Measurements from ENCODE around the gene RNF148.

The RNF148 gene

GRCh38 chr7:122676466-122676865 is 26.3 kb downstream of the RNF148 start:
- no peaks in the 10 kb centered on the region for H3K9me3 ChIP-seq (ENCODE audit: control insufficient read depth, insufficient read depth, low read length)
- H3K36me3 ChIP-seq (ENCODE audit: control insufficient read depth, insufficient read depth, low read length) = no peaks in the 10 kb centered on the region
- WGBS (ENCODE audit: insufficient coverage, insufficient read length) = no CpG with 5 or more reads among the region's 2 CpGs
- H3K4me1 ChIP-seq (ENCODE audit: control insufficient read depth, insufficient read depth, low read length) = peaks cover 11% of the 10 kb centered on the region; the same call in 1 of the 2 replicates
- DNase-seq (ENCODE audit: low read depth, low spot score) = no peak
- H3K27ac ChIP-seq (ENCODE audit: low read length) = no peak overlapping the region
- H3K4me3 ChIP-seq (ENCODE audit: low read length) = no peak overlapping the region
- H3K27me3 ChIP-seq (ENCODE audit: control insufficient read depth, insufficient read depth, low read length) = no peaks in the 10 kb centered on the region

- Histone ChIP-seq H3K9me3 (ENCODE audit: control insufficient read depth, insufficient read depth, low read length) (no peaks in the 10 kb centered on the region), H3K27ac (ENCODE audit: low read length) (no peak overlapping the region), H3K36me3 (ENCODE audit: control insufficient read depth, insufficient read depth, low read length) (no peaks in the 10 kb centered on the region), H3K27me3 (ENCODE audit: control insufficient read depth, insufficient read depth, low read length) (no peaks in the 10 kb centered on the region), H3K4me3 (ENCODE audit: low read length) (no peak overlapping the region), H3K4me1 (ENCODE audit: control insufficient read depth, insufficient read depth, low read length) (peaks cover 11% of the 10 kb centered on the region; the same call in 1 of the 2 replicates)
- DNase-seq (ENCODE audit: low read depth, low spot score) = no peak
- no CpG with 5 or more reads among the region's 7 CpGs for WGBS (ENCODE audit: insufficient coverage, insufficient read length)
Observed at GRCh38 chr7:122675621-122676020, 27.1 kb downstream of the RNF148 start.

GRCh38 chr7:122675011-122675410 is 27.7 kb downstream of the RNF148 start:
- H3K9me3 ChIP-seq (ENCODE audit: control insufficient read depth, insufficient read depth, low read length) = no peaks in the 10 kb centered on the region
- no peaks in the 10 kb centered on the region for H3K36me3 ChIP-seq (ENCODE audit: control insufficient read depth, insufficient read depth, low read length)
- H3K27me3 ChIP-seq (ENCODE audit: control insufficient read depth, insufficient read depth, low read length) = no peaks in the 10 kb centered on the region
- DNase-seq (ENCODE audit: low read depth, low spot score) = no peak
- no CpG with 5 or more reads among the region's 7 CpGs for WGBS (ENCODE audit: insufficient coverage, insufficient read length)
- H3K4me1 ChIP-seq (ENCODE audit: control insufficient read depth, insufficient read depth, low read length) = peaks cover 11% of the 10 kb centered on the region; the same call in 1 of the 2 replicates
- H3K27ac ChIP-seq (ENCODE audit: low read length) = no peak overlapping the region
- H3K4me3 ChIP-seq (ENCODE audit: low read length) = no peak overlapping the region

- Histone ChIP-seq H3K27ac (ENCODE audit: low read length) (no peak overlapping the region), H3K9me3 (ENCODE audit: control insufficient read depth, insufficient read depth, low read length) (no peaks in the 10 kb centered on the region), H3K27me3 (ENCODE audit: control insufficient read depth, insufficient read depth, low read length) (no peaks in the 10 kb centered on the region), H3K36me3 (ENCODE audit: control insufficient read depth, insufficient read depth, low read length) (no peaks in the 10 kb centered on the region), H3K4me3 (ENCODE audit: low read length) (no peak overlapping the region), H3K4me1 (ENCODE audit: control insufficient read depth, insufficient read depth, low read length) (peaks cover 11% of the 10 kb centered on the region; the same call in 1 of the 2 replicates)
- no peak for DNase-seq (ENCODE audit: low read depth, low spot score)
- WGBS (ENCODE audit: insufficient coverage, insufficient read length) = no CpG with 5 or more reads among the region's 4 CpGs
Observed at GRCh38 chr7:122674502-122674901, 28.2 kb downstream of the RNF148 start.

- H3K4me3 ChIP-seq (ENCODE audit: low read length) = no peak overlapping the region
- WGBS (ENCODE audit: insufficient coverage, insufficient read length) = no CpG with 5 or more reads among the region's 21 CpGs
- no peak for DNase-seq (ENCODE audit: low read depth, low spot score)
Observed at GRCh38 chr7:122673951-122674350, 28.8 kb downstream of the RNF148 start.

GRCh38 chr7:122672536-122672935 is 30.2 kb downstream of the RNF148 start:
- H3K27ac ChIP-seq (ENCODE audit: low read length) = no peak overlapping the region
- H3K27me3 ChIP-seq (ENCODE audit: control insufficient read depth, insufficient read depth, low read length) = no peaks in the 10 kb centered on the region
- peaks cover 7% of the 10 kb centered on the region; the same call in 1 of the 2 replicates for H3K4me1 ChIP-seq (ENCODE audit: control insufficient read depth, insufficient read depth, low read length)
- no peaks in the 10 kb centered on the region for H3K9me3 ChIP-seq (ENCODE audit: control insufficient read depth, insufficient read depth, low read length)
- DNase-seq (ENCODE audit: low read depth, low spot score) = no peak
- no CpG with 5 or more reads among the region's 8 CpGs for WGBS (ENCODE audit: insufficient coverage, insufficient read length)
- H3K36me3 ChIP-seq (ENCODE audit: control insufficient read depth, insufficient read depth, low read length) = no peaks in the 10 kb centered on the region
- H3K4me3 ChIP-seq (ENCODE audit: low read length) = no peak overlapping the region

More at GRCh38 chr7:122673951-122674350, 28.8 kb downstream of the RNF148 start:
- Histone ChIP-seq H3K27ac (ENCODE audit: low read length) (no peak overlapping the region), H3K36me3 (ENCODE audit: control insufficient read depth, insufficient read depth, low read length) (no peaks in the 10 kb centered on the region), H3K9me3 (ENCODE audit: control insufficient read depth, insufficient read depth, low read length) (no peaks in the 10 kb centered on the region), H3K27me3 (ENCODE audit: control insufficient read depth, insufficient read depth, low read length) (no peaks in the 10 kb centered on the region), H3K4me1 (ENCODE audit: control insufficient read depth, insufficient read depth, low read length) (peaks cover 11% of the 10 kb centered on the region; the same call in 1 of the 2 replicates)

- no peak overlapping the region for H3K27ac ChIP-seq (ENCODE audit: low read length)
- H3K4me3 ChIP-seq (ENCODE audit: low read length) = no peak overlapping the region
- H3K27me3 ChIP-seq (ENCODE audit: control insufficient read depth, insufficient read depth, low read length) = no peaks in the 10 kb centered on the region
- no peak for DNase-seq (ENCODE audit: low read depth, low spot score)
- no CpG with 5 or more reads among the region's 2 CpGs for WGBS (ENCODE audit: insufficient coverage, insufficient read length)
- 0 out of 2 replicates have a peak, but pooled peaks cover 1% of the 10 kb centered on the region for H3K4me1 ChIP-seq (ENCODE audit: control insufficient read depth, insufficient read depth, low read length)
- H3K36me3 ChIP-seq (ENCODE audit: control insufficient read depth, insufficient read depth, low read length) = no peaks in the 10 kb centered on the region
- no peaks in the 10 kb centered on the region for H3K9me3 ChIP-seq (ENCODE audit: control insufficient read depth, insufficient read depth, low read length)
Observed at GRCh38 chr7:122663733-122664132, 39.0 kb downstream of the RNF148 start.

GRCh38 chr7:122658856-122659255 is 43.9 kb downstream of the RNF148 start:
- Histone ChIP-seq H3K36me3 (ENCODE audit: control insufficient read depth, insufficient read depth, low read length) (no peaks in the 10 kb centered on the region), H3K4me1 (ENCODE audit: control insufficient read depth, insufficient read depth, low read length) (no peaks in the 10 kb centered on the region), H3K9me3 (ENCODE audit: control insufficient read depth, insufficient read depth, low read length) (no peaks in the 10 kb centered on the region), H3K4me3 (ENCODE audit: low read length) (no peak overlapping the region), H3K27ac (ENCODE audit: low read length) (no peak overlapping the region), H3K27me3 (ENCODE audit: control insufficient read depth, insufficient read depth, low read length) (no peaks in the 10 kb centered on the region)
- no peak for DNase-seq (ENCODE audit: low read depth, low spot score)
- no CpG with 5 or more reads among the region's 2 CpGs for WGBS (ENCODE audit: insufficient coverage, insufficient read length)

GRCh38 chr7:122653685-122654084 is 49.0 kb downstream of the RNF148 start:
- H3K4me3 ChIP-seq (ENCODE audit: low read length) = no peak overlapping the region
- peaks cover 4% of the 10 kb centered on the region; the same call in 1 of the 2 replicates for H3K4me1 ChIP-seq (ENCODE audit: control insufficient read depth, insufficient read depth, low read length)
- WGBS (ENCODE audit: insufficient coverage, insufficient read length) = no CpG with 5 or more reads among the region's 5 CpGs
- H3K27ac ChIP-seq (ENCODE audit: low read length) = no peak overlapping the region
- H3K36me3 ChIP-seq (ENCODE audit: control insufficient read depth, insufficient read depth, low read length) = no peaks in the 10 kb centered on the region
- H3K27me3 ChIP-seq (ENCODE audit: control insufficient read depth, insufficient read depth, low read length) = no peaks in the 10 kb centered on the region
- no peaks in the 10 kb centered on the region for H3K9me3 ChIP-seq (ENCODE audit: control insufficient read depth, insufficient read depth, low read length)
- no peak for DNase-seq (ENCODE audit: low read depth, low spot score)

- no peaks in the 10 kb centered on the region for H3K36me3 ChIP-seq (ENCODE audit: control insufficient read depth, insufficient read depth, low read length)
- no CpG with 5 or more reads among the region's 4 CpGs for WGBS (ENCODE audit: insufficient coverage, insufficient read length)
- H3K9me3 ChIP-seq (ENCODE audit: control insufficient read depth, insufficient read depth, low read length) = no peaks in the 10 kb centered on the region
- H3K27ac ChIP-seq (ENCODE audit: low read length) = no peak overlapping the region
- H3K4me1 ChIP-seq (ENCODE audit: control insufficient read depth, insufficient read depth, low read length) = peaks cover 4% of the 10 kb centered on the region; the same call in 1 of the 2 replicates
- no peaks in the 10 kb centered on the region for H3K27me3 ChIP-seq (ENCODE audit: control insufficient read depth, insufficient read depth, low read length)
- DNase-seq (ENCODE audit: low read depth, low spot score) = no peak
- no peak overlapping the region for H3K4me3 ChIP-seq (ENCODE audit: low read length)
Observed at GRCh38 chr7:122652876-122653275, 49.8 kb downstream of the RNF148 start.
